Activated CD8-positive, alpha-beta memory T cell treated with anti-CD3 and anti-CD28 coated beads, Interleukin-2, amount 50 U/mL, for 24 hours (primary cell): Measurements from ENCODE around the gene KCTD10.
"Not testable (repeated sequence)": the region's sequence is repeated elsewhere in the genome, so short reads cannot be mapped to it uniquely, and the experiment has no call there.

Experiments used
- DNase-seq: peaks from one replicate; pipeline ENCODE4 v3.0.0-alpha.2; 2020; ENCODE audit errors: extremely low read depth

The KCTD10 gene

DNA sequence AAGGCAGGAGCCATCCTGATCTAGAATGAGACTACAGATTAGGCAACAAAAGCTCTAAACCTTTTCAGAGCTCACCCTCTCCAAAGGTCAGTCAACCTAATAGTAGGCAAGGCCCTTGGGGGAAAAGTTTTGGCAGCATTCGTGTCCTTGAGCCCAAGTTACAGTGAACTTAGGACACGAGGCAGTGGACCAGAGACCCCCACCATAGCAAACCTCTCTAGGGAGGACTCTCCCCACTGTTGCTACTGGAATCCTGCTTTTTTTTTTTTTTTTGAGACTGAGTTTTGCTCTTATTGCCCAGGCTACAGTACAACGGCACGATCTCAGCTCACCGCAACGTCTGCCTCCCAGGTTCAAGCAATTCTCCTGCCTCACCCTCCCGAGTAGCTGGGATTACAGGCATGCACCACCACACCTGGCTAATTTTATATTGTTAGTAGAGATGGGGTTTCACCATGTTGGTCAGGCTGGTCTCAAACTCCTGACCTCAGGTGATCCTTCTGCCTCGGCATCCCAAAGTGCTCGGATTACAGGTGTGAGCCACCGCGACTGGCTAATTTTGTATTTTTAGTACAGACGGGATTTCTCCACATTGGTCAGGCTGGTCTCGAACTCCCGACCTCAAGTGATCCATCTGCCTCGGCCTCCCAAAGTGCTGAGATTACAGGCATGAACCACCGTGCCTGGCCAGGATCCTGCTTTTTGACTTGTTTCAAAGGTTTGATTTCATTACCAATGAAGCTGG, 3.4 kb downstream of the KCTD10 start:
- DNase-seq: not testable (repeated sequence)

- DNase-seq: no peak
These were observed 4.1 kb downstream of the KCTD10 start for GRCh38 chr12:109473006-109473405.

- DNase-seq: no peak
These were observed 7.6 kb downstream of the KCTD10 start for GRCh38 chr12:109469517-109469916.

- no peak for DNase-seq
These were observed 9.0 kb downstream of the KCTD10 start for GRCh38 chr12:109467978-109468676.

DNA sequence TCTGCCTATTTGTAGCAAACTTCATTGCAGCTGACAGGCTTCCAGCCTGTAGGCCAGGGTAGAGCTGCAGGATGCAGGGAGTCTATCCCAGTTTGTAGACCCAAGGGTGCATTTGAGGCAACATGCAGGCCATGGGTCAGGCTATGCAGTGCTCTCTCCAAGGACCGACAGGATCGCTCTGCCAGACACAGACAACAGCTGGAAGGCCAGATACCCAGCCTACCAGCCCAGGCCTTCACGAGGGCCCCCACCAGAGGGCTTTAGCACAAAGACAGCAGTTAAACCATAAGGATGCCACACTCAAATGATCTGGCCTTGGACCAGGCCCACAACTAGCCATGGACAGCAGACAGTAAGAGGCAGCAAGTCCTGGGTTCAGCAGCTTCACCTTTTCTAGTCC, 10.3 kb downstream of the KCTD10 start:
- DNase-seq: no peak

DNA sequence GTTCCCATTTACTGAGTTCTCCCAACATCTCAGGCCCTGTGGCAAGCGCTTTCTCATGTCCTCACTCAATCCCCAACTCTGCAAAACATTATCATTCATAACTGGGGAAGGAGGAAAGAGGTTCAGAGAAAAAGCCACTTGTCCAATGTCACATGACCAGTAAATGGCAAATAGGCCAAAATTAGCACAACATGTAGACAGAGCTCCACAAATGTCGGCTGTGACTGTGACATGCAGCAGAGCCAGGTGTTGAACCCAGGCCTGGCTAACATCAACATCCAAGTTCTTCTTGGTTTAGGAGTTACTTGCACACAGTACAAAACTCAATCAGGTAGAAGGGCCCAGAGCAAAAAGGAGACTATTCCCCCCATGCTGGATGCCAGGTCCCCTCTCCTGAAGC, 10.8 kb downstream of the KCTD10 start:
- DNase-seq: no peak

DNA sequence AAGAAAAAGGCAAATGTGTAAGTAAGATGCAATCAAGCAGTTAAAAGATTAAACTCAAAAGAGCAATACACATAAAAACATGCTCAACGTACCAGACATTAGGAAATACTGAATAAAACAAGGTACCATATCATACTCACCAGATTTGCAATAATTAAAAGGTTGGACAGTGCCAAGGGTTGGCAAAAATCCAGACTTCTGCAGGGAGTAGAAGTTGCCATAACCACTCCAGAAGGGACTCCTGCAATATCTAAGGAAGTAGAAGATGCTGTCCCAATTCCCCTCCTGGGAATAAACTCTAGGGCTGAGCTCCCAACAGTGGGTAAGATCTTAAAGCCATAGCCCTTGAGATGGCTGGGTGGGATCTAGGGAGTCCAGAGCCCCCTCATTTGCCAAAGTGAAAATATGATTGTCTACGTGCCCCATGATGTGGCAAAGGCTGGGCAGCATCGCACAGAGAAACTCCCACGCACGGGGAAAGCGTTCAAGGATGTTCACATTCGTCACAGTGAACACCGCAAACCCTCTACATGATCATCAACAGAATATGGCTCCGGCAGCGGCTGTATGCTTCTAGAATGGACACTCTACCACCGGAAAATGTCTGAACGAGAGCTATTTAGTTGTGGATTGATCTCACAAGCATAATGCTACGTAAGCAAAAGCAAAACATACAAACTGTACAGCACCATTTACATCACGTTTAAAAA, 12.3 kb downstream of the KCTD10 start:
- DNase-seq: no peak

GRCh38 chr12:109463756-109464155, 13.3 kb downstream of the KCTD10 start:
- DNase-seq: no peak

- DNase-seq: no peak
These were observed 14.0 kb downstream of the KCTD10 start for GRCh38 chr12:109462868-109463692.

DNA sequence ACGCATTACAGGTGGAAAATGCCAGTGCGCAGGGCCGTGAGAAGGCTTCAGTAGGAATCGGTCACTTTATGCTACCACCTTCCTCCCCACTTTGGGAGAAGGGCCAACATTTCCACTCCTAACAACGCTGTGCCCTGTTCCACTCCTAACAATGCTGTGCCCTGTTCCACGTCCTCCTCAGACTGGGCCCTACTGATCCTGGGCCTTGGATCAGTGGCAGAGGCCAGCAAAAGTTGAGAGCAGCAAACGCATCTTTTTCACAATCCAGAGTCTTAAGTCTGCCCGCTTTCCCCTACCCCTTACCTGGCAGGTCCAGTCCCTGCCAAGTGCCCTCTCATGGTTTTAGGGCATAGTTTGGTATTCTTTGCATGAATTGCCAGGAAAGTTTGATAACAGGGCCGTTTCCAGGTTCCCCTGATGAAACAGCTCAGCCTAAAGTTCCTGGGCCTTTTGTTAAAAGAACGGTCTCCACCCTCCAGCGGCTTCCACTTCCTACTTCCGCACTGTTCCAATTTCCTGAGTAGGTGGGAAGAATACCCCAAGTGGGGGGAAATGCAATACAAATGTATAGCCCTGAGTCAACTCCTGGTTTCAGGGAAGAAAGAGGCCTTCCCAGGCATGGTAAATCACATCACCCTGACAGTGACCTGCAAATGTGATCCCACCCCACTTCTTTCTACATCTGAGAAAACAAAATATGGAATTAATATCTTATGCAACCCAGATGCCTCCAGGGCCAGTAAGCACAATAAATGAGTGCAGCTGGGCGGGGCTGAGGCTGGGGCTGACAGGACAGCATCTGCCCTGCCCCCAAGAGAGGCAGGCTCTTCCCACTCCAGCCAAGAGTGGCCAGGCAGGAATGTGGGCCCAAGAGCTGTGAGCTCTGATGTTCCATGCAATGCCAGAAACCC, 15.0 kb downstream of the KCTD10 start:
- DNase-seq: no peak

- DNase-seq: no peak
These were observed 15.9 kb downstream of the KCTD10 start for GRCh38 chr12:109461049-109461845.

DNA sequence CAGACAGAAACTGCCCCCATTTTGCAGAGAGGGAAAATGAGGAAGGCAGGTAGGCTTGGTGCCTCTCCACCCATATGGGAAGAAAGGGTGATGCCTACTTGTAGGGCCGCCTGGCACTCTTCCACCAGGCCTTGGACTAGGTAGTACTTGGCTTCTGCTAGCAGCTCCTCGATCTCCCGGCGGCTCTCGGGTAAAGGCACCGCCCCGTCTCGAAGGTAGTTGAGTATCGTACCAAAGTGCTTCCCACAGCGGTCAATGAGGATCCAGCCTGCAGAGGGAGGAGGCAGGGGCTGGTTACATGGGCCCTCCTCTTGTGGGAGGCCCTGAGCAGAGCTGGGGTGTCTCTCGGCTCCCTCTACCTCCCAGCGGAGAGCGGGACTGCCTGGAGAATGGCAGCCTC, 16.6 kb downstream of the KCTD10 start:
- no peak for DNase-seq

DNA sequence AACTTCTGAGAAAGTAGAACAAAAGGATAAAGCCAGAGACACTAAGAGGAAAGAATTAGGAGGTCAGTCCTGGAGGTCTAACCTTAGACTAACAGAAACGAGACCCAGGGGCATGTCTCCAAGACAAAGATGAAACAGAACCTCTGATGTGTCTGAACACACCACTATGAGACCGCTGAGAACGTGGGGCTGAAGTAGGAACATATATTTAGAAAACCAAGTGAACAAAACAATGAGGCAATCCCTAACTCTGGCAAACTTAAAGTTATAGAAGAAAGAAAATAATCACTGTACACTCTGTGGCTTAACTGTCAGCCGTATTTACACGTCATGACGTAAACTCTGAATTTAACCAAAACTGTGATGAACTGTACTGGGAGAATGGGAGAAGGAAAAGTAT, 17.9 kb downstream of the KCTD10 start:
- DNase-seq: no peak

DNA sequence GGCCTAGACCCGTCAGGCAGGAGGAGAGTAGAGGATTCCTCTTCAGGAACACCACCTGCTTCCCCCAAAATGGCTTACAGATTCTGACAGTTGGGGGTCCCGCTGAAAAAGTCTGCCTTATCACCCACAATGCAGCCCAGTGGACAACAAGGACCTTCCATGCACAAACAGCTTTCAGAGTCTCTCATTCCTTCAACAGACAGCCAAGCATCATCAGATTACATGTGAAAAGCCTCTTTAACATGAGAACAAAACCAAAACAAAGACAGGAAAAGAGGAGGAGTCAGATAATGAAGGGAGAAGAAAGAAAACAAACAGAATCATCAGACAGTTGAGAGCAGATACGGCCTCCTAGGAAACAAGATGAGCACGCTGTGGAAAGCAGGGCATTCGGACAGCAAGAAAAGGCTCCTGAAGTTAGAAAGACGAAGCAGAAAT, 18.3 kb downstream of the KCTD10 start:
- no peak for DNase-seq

- DNase-seq: no peak
These were observed 19.0 kb downstream of the KCTD10 start for GRCh38 chr12:109458086-109458485.

GRCh38 chr12:109455706-109456105, 21.4 kb downstream of the KCTD10 start:
- DNase-seq: no peak

- no peak for DNase-seq
These were observed 24.6 kb downstream of the KCTD10 start for GRCh38 chr12:109452489-109452888.

GRCh38 chr12:109451400-109451799, 25.7 kb downstream of the KCTD10 start:
- no peak for DNase-seq

GRCh38 chr12:109450980-109451379, 26.1 kb downstream of the KCTD10 start:
- no peak for DNase-seq
